HG03442 (cell line): ENCODE results near the gene PPP1R10.

Source experiments
- ATAC-seq: cut with Tn5 transposase; IDR thresholded peaks from one replicate; pipeline ENCODE4 v1.9.1; 2021; ENCODE audit warnings: mild to moderate bottlenecking, moderate library complexity; ENCODE audit not compliant: unreplicated experiment

PPP1R10 gene

GRCh38 chr6:30625511-30625910 lies 8.5 kb upstream of the PPP1R10 start:
- ATAC-seq: no peak

DNA sequence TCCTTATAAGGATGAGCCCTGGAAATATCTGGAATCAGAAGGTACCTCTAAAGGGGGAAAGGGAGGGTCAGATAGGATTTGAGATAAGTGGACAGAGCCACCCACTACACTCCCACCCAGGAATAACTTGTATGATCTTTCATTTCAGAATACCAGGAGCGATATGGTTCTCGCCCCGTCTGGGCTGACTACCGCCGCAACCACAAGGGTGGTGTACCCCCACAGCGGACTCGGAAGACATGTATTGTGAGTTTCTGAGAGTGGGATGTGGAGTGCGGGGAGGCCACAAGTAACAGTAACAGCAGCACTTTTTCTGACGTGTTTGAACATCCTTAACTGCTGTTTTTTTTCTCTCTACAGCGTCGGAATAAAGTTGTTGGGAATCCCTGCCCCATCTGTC lies 2.5 kb upstream of the PPP1R10 start:
- no peak for ATAC-seq

- no peak for ATAC-seq
Measured at GRCh38 chr6:30618270-30618797, 1.3 kb upstream of the PPP1R10 start.

DNA sequence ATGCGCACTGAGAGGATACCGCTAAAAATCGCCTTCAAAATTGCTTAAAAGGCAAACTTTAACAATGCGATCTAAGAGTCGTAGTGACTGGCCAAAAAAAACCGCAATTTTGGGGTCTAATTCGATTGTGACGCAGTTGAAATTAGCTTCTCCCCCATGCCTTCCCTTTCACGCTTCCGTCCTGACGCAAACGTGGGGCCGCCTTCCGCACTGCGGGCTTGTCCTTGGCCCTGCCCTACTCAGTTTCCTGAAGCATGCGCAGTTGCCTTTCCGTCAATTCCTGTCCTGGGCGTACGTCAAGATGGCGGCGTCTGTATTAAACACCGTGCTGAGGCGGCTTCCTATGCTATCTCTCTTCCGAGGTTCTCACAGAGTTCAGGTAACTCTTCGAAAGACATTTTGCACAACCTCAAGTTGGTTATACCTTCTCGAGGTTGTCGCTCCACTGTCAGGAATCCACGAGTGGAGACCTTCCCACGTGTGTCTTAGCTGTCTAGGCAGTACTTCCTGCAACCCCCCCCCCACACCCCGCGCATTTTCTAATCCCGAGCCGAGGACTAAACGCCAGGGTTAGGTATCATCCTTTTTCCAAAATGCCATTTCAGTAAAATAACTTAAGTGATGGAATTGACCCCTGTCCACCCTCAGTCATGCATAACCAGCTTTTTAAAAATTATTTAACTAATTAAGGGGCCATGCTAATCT lies 674 bp upstream of the PPP1R10 start, which contains the start of gene MRPS18B:
TSS of gene MRPS18B (plus strand) at position 276 of the 705 bp plus-strand sequence. CDS start at position 302, 26 bp downstream.
- peak; percentile 68 for ATAC-seq

GRCh38 chr6:30615958-30616810 lies 859 bp downstream of the PPP1R10 start:
- no peak for ATAC-seq

DNA sequence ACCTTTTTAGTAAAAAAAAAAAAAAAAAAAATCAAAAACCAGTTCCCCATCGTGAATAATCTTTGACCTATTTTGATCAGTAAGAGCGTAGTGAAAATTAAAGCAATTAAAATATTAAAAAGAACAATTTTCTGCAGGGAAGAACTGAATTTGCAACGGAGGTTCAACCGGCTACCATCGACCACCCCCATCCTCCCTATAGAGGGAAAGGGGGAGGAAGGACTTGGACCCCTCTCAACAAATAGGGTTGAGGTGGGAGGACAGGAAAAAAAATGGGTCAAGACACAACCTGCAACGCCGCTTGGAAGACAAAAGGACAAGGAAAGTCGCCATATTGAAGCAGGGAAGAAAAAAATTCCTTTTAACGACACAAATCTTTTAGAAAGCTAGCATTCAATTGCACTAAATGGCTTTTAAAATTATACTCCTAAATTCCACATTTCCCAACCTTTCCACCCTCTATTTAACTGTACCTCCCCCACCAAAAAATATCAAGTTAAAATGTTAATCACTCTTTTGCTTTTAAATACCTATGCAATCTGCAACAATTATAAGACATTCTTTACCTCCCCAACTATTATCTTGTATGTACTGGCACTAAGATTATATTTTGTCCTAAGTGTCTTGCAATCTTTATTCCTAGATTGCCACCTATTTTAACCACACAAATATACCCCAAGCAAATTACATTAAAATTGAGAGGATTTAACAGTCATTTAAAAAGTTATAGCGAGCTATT lies 1.7 kb downstream of the PPP1R10 start:
- ATAC-seq: no peak

DNA sequence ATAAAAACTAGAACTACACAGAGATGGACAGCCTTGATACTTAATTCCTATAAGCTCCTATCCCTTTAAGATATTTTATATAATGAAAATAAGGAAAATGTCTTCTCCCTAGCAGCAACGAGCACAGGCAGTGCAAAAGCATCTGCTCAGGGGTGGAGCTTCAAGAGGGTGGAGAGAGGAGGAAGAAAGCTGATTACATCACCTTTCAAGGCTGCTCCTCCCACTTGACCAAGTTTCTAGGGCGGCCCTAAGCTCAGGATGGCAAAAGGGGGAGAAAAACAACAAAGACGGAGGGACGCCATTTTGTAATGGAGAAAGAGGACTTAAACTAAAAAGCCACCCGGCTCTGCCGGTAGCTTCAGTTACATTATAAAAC lies 2.2 kb downstream of the PPP1R10 start:
- peak; percentile 38 for ATAC-seq

DNA sequence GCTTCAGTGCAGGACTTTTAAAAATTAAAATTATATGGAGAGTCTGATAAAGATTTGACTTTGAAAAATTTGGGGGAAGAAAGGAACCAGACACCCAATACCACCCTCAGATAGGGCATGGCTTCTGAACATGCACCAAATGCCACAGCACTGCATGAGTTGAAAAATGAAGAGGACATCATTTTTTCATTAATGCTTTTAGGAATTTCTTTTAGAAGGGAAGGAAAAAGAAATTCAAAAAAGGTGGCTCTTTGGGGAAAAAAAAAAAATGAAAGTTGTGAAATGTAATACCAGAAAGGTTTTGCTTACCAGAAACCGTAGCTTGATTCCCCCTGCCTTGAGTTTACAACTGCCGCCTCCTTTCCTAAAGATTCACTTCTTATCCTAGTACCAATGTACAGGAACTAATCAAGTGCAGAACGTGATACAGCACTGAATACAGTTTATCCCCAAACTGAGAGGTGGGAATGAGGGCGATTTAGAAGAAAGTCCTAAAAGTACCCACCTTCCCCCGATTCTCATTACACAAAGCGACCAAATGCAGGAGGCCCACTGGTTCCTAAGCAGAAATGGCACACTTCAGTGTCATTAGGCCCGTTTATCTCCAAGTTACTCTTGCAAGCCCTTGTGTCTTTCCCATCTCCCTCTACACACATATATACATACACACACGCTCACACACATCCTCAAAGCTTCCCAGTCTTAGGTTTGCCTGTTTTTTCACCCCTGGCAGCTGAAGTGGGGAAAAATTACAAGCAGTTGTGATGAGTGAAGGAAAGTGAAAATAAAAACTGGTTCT lies 2.8 kb downstream of the PPP1R10 start:
- no peak for ATAC-seq

- no peak for ATAC-seq
Measured at GRCh38 chr6:30613251-30614043, 3.6 kb downstream of the PPP1R10 start.

DNA sequence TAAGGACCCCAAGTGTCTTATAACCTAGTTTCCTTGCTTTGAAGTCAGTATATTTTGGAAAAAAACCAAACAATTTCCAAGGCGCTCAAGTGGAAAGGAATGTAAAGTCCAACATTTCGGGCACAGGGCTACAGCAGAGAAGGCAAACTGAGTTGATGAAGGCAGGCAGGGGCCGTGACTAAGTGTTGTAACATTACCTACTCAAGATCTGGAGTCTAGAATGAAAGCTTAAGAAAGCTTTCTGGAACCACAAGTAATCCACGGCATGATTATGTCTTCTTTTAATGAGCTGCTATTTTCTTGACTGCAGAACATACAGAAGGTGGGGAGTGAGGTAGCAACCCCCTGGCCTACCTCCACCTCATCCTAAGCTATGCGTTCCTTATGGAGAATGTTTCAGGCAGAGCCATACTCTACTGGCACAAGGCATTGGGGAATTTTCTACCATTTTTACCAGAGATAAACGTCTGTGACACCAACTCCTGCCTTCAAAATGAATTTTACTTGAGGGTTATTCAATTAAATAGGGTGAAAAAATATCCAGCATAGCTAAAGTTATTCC lies 4.3 kb downstream of the PPP1R10 start:
- no peak for ATAC-seq

DNA sequence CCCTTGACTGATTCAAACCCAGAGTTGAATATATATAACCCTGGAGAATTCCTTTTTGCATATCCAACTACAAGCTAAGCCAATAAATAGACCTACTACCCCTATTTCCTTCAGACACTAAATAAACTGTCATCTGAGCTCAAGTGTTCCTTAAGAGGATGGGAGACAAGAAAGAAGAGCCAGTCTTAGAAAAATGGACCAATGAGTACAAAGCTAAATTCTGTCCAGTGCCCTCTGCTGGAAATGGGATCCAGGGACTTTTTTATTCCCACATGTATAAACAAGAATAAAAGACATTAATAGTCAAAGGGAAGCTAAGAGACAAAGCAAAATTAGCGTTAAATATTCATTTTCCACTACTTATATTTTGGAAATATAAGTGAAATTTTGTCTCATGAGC lies 4.8 kb downstream of the PPP1R10 start:
- ATAC-seq: no peak

GRCh38 chr6:30611856-30612194 lies 5.2 kb downstream of the PPP1R10 start:
- no peak for ATAC-seq

GRCh38 chr6:30611150-30611855 lies 5.7 kb downstream of the PPP1R10 start:
- no peak for ATAC-seq

- ATAC-seq: no peak
Measured at GRCh38 chr6:30610065-30610464, 7.0 kb downstream of the PPP1R10 start.

DNA sequence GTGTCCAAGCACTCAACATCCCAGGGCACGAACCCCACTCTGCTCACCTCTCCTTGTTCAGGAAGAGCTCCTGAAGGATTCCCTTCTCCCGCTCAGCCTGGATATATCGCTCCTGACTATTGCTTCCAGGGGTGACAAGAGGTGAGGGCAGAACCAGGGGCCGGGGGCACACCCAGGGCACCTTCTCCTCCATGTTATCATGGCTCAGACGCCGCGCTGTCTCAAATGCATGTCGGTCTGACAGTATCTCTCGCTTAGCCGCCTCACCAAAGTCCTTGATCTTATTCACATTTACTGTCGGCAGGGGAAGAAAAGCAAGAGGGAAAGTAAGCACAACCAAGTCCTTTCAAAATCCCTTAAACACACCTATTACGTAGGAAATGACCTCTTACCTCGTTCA lies 13.1 kb downstream of the PPP1R10 start:
- no peak for ATAC-seq

DNA sequence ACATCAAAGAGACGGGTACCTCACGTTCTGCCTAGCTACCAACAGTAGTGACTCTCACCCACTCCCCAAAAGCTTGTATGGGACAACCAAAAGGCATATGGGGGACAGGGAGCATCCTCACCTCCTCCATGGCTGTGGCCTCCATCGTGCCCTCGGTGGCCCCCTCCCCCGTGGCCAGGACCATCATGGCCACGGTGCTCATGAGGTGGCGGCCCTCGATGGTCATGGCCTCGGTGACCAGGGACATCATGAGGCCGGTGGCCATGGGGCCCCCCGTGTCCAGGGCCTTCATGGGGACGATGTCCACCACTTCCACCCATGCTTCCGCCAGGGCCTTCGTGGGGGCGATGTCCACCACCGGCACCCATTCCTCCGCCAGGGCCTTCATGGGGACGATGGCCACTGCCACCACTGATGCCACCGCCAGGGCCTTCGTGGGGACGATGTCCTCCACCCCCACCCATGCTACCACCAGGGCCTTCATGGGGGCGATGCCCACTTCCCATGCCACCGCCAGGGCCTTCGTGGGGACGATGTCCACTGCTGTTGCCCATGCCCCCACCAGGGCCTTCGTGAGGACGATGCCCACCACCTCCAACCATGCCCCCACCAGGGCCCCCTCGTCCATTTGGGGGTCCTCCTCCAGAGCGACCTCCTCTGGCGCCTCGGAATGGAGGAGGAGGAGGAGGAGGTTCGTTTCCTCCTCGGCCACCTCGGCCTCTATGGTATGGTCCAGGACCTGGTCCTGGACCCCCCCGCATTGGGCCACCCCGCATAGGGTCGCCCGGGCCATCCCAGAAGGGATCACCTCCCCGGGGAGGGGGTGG lies 15.0 kb downstream of the PPP1R10 start:
- ATAC-seq: no peak

GRCh38 chr6:30601436-30601814 lies 15.6 kb downstream of the PPP1R10 start:
- ATAC-seq: no peak

GRCh38 chr6:30600451-30600961 lies 16.5 kb downstream of the PPP1R10 start:
- ATAC-seq: no peak
